Adrenal gland (tissue), 5 donors: ENCODE measurements around the gene AP4E1.

Source experiments
- CTCF ChIP-seq, 6 experiments: fragments of 450-650 bp in 4 of 6; fragments of 200-600 bp in 2 of 6; sonication (generic) in 1 of 6; IDR thresholded peaks; 1 replicate in 5 of 6; 2 replicates in 1 of 6; pipeline versions ENCODE4 v1.5.1 to v1.8.0; 2016 to 2021; ENCODE audit warnings: antibody characterized with exemption in 6 of 6, mild to moderate bottlenecking in 2 of 6, moderate library complexity in 1 of 6
- POLR2A ChIP-seq, 2 donors: fragments of 450-650 bp; IDR thresholded peaks; one replicate each; pipeline ENCODE4 v1.6.1; 2017; ENCODE audit warnings: antibody characterized with exemption in 2 of 2, mild to moderate bottlenecking in 2 of 2, moderate library complexity in 1 of 2
- donor health status: DM: no; HTN: no; CAD: no.

- TF ChIP-seq POLR2A (IDR thresholded peaks at IDR 0.05): no peak
- no peak for TF ChIP-seq CTCF (IDR thresholded peaks at IDR 0.05)
Measured at GRCh38 chr15:50971542-50971941, 63.1 kb downstream of the AP4E1 start.
